ENCODE measurements around the gene NCF2.
"Not testable (repeated sequence)": the region's sequence is repeated elsewhere in the genome, so short reads cannot be mapped to it uniquely, and the experiment has no call there.

NCF2 gene

GRCh38 chr1:183590244-183591191 is at the start of gene NCF2:
TSS of gene NCF2 (minus strand) at chr1:183590459. CDS start at chr1:183590329, 130 bp downstream.
- DNase-seq (ENCODE audit: low spot score), result peak; percentile 75

GRCh38 chr1:183638649-183639387 is 48.6 kb upstream of the NCF2 start:
- DNase-seq (ENCODE audit: low spot score), result no peak

- no peak for DNase-seq (ENCODE audit: low spot score)
Measured at GRCh38 chr1:183636783-183637182, 46.5 kb upstream of the NCF2 start.

- DNase-seq (ENCODE audit: low spot score), result no peak
Measured at GRCh38 chr1:183636334-183636682, 46.0 kb upstream of the NCF2 start.

GRCh38 chr1:183635606-183636333 is 45.5 kb upstream of the NCF2 start, which contains the start of gene ARPC5:
TSS of gene ARPC5 (minus strand) at chr1:183635783. CDS start at chr1:183635659, 124 bp downstream.
- DNase-seq (ENCODE audit: low spot score), result peak; percentile 99

- DNase-seq (ENCODE audit: low spot score), result peak; percentile 21
Measured at GRCh38 chr1:183635099-183635605, 44.9 kb upstream of the NCF2 start.

GRCh38 chr1:183634429-183635065 is 44.3 kb upstream of the NCF2 start:
- no peak for DNase-seq (ENCODE audit: low spot score)

DNA sequence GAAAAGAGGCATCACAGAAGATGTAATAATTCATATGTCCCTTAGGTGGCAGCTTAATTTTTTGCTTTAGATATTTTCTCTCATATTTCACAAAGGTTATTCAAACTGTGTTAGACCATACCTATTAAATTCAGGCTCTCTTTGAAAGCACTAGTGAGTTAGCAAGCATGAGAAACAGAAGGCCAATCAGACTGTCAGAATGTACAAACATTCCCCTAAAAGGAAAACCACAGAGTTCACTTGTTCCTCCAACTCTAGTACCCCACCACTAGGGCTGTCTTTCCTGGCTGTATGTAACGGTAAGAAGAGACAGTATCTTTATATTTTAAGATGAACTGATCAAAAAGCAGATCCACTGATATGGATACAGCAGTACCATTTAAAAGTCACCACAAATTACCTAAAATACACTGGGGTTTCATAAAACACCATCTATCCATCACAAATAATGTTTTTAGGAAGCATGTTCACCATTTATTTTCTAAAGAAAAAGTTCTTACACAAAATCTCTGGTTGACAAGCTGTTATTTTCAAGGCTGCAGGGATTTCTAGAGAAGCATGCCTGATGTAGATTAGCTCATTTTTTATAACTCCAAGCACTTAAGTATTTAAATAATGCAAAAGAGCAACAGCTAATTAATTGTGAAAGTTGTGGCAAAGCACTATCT is 43.6 kb upstream of the NCF2 start:
- peak; percentile 78 for DNase-seq (ENCODE audit: low spot score)

DNA sequence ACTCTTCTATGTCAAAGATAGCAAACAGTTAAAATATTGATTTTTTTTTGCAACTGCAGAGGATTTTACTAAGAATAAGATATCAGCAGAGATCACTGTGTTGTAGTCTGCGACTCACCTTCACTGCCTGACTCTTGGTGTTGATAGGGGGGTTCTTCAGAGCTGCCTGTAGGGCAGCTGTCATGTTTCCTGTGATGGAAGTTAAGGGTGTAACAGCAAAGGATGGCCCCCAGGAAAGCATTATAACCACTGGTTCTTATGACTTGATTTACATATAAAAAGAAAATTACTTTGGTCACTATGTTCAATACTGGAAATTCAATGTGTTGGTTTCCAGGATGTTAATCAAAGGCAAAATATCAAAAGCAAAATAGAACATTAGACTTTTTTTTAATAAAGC is 42.7 kb upstream of the NCF2 start:
- DNase-seq (ENCODE audit: low spot score), result no peak

DNA sequence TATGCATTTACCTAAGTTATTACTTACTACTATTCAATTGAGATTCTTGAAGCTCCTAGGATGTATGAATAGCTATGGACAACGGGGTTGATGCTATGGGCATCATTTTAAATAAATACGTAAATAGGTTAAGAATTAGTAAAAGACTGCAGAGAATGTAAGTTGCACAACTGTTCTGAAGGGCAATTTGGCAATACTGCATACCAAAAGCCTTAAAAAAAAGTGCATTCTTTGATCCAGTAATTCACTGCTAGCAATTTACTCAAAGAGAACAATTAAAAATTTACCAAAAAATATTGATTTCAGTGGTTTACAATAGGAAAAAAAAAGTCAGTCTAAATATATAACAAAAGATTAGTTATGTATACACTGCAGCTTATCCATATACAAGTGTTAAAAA is 41.9 kb upstream of the NCF2 start:
- DNase-seq (ENCODE audit: low spot score), result no peak

- peak; percentile 31 for DNase-seq (ENCODE audit: low spot score)
Measured at GRCh38 chr1:183630748-183631147, 40.5 kb upstream of the NCF2 start.

- DNase-seq (ENCODE audit: low spot score), result no peak
Measured at GRCh38 chr1:183628537-183628936, 38.3 kb upstream of the NCF2 start.

- DNase-seq (ENCODE audit: low spot score), result not testable (repeated sequence)
Measured at GRCh38 chr1:183626236-183626635, 36.0 kb upstream of the NCF2 start.

DNA sequence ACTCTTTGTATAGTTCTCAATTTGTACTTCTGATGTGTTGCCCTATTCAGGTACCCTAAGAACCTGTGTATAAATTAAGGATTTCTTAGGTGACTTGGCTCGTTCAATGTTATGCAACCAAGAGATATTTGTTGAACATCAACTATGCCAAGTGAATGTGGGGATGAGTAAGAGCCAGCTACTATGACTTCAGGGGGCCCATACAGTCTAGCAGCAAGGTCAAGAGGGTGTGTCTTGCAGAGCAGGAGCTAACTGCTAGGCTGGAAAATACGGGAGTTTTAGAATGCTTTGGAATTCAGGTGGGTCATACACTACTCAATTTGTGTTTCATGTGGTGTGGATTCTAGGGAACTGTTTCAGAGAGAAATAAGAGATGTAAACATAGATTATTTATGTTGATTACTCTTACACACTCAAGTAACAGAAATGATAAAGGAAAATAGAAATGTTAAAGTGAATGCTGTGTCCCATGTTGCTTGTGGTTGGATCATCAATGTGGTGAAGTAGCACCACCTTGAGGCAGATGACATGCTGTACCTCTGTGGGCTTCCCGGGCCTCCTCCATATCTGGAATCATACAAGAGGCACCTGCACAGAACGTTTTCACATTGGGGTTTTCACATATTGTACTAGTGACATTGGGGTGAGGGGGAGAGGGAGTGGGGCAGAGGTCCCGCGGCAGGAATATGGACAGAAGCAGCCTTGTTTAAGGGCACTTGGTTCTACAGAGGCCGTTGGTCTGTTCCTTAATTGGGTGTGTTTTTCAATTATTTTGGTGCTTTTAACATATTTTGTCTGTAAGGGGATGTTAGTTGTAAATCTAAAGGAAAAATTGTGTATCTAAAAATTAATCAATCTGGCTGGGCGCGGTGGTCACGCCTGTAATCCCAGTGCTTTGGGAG is 32.9 kb upstream of the NCF2 start:
- peak; percentile 89 for DNase-seq (ENCODE audit: low spot score)

DNA sequence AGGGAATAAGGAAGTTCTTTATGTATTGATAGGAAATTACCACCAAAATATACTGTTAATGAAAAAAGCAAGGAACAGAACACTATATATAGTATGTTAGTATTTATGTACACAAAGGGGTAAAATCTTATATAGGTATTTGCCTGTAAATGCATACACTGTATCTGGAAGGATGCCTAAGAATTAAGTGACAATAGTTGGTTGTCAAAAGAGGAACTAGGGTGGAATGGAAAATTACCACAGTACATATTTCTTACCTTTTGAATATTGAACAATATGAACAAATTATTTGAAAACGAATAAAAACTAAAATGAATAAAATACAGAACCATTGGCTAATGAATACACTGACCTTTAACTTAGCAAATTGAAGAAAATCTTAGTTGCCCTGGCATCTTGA is 31.8 kb upstream of the NCF2 start:
- no peak for DNase-seq (ENCODE audit: low spot score)

DNA sequence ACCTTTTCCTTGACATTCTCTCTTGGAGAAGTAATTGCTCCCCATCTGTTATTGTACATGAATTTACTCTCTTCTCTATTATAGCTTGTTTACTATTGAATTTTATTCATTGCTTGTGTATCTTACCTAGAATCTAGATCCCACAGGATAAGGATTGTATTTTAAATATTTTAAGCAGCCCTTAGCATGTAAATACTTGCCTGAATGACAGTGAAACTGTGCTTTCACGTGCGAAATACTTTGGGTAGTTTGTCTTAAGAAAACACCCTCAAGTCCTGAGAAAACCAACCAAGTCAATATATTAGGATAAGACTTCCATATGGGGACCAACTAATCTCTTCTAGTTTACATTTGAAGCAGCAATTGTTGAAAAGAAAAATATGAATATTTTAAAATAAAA is 30.1 kb upstream of the NCF2 start:
- DNase-seq (ENCODE audit: low spot score), result no peak

DNA sequence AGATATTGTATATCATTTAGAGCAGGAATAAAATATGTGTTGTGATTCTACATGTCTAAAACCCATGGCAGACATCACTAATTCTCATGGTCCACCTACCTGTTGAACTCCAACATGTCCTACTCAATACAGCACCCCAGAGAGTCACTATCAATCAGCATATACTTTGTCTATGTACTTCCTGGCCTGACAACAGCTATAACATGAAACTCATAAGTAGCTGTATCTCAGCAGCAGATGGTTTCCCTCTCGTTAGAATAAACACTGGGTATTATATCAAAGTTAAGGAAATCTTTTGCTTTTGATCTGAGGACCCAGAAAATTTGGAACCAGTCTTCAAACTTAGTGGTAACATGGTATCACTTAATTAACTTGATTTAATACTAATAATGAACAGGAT is 29.5 kb upstream of the NCF2 start:
- DNase-seq (ENCODE audit: low spot score), result no peak

DNA sequence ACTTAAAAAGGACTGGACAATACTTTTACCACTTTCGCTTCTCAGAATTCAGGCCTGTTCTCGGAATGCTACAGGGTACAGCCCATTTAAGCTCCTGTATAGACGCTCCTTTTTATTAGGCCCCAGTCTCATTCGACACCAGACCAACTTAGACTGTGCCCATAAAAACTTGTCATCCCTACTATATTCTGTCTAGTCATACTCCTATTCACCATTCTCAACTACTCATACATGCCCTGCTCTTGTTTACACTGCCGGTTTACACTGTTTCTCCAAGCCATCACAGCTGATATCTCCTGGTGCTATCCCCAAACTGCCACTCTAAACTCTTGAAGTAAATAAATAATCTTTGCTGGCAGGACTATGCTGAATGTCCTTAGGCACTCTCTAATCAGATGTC is 27.9 kb upstream of the NCF2 start:
- not testable (repeated sequence) for DNase-seq (ENCODE audit: low spot score)

DNA sequence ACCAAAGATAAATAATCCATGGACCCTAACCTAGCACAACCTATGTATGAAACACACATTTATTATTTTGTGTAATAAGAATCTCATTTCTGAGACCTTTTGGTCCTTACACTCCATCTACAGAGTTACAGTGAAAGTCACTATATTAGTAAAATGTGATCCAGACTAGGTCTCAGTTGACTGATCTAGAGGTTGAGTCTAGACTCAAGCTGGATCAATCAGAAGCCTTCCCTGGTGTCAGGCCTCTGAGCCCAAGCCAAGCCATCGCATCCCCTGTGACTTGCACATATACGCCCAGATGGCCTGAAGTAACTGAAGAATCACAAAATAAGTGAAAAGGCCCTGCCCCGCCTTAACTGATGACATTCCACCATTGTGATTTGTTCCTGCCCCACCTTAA is 22.7 kb upstream of the NCF2 start:
- not testable (repeated sequence) for DNase-seq (ENCODE audit: low spot score)

- no peak for DNase-seq (ENCODE audit: low spot score)
Measured at GRCh38 chr1:183612407-183612806, 22.1 kb upstream of the NCF2 start.
